HG03064 (cell line): ENCODE data around the gene ZFHX3.

Source experiments
- ATAC-seq: cut with Tn5 transposase; IDR thresholded peaks from one replicate; pipeline ENCODE4 v1.9.1; 2021; ENCODE audit warnings: low read depth; ENCODE audit not compliant: unreplicated experiment

ZFHX3 gene

DNA sequence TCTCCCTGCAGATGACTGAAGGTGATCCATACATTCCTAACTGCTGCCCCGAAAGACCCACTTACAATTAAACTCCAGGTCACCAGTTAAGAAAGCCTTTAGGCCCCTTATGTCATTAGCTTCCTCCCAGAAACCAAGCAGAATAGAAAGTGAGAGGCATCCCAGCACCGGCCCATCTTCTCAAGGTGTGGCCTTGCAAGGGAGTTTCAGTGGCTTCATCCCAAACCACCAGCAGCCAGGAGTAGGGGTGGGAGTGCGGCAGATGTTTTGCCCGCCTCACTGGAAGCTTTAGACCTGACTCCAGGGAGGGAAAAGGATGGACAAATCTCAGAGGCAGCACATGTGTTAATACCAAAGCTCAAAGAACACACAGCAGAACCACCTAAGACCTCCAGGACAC is 5.1 kb downstream of the ZFHX3 start:
- no peak for ATAC-seq

DNA sequence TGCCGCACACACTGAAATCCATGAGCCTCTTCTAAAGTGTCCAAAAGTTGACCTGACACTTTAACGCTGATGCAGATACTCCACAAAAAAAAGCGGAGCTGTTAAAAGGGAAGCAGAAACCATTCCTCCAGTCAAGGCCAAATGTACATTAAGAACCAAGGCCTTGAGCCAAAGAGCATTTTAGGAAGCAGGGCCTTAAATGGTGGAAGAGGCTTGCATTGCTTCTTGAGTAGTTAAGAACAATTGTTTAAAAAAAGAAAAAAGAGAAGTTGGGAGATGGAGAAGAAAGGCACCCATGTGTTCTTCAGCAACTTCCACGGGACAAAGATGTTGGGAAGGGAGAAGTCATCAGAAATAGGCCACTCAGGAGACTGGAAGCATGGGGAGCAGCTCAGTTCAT is 6.3 kb downstream of the ZFHX3 start:
- ATAC-seq = no peak

DNA sequence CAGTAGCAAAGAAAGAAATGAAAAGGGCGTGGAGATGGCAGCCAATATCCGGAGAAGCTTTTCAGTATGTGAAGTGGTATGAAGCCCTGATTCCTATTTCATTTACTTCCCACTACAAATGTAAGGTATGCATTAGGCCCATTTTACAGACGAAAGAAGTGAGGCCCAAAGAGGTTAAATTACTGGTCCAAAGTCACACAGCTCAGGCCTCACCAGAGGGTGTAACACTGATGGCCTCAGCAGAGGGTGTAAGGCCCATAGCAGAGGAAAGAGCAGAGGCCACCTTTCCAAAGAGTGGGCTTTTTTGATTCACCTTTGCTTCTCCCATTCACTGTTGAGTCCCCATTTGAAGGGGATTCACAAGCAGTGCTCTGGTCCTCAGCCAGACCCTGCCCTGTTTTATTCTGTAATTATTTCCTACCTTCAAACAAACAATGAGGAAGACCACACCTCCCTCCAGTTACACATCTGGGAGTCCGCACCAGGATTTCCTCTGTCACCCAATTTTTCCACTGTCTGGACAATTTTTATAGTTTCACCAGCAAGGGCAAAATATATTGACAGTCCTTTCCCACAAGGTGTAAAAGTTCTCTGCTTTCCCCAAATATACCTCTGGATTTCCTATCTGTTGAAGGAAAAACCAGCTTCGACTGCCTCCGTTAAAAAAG is 7.1 kb downstream of the ZFHX3 start:
- no peak for ATAC-seq

DNA sequence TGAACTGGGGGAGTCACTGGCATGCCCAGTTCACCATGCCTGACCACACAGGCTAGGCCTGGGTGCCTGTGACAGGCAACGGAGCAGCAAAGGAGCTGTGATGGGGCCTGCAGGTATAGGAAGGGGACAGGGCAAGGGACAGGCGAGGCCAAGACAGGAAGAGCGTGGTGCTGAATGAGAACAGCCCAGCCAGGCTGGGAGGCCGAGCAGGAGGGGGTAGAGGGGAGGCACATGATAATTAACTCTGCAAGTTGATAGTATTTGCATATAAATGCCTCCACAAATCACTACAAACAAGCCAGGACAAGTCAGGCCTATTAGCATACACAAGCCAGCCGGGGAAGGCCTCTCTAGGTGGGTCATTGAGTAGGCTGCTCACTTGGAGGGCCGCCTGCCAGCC is 7.8 kb downstream of the ZFHX3 start:
- no peak for ATAC-seq

DNA sequence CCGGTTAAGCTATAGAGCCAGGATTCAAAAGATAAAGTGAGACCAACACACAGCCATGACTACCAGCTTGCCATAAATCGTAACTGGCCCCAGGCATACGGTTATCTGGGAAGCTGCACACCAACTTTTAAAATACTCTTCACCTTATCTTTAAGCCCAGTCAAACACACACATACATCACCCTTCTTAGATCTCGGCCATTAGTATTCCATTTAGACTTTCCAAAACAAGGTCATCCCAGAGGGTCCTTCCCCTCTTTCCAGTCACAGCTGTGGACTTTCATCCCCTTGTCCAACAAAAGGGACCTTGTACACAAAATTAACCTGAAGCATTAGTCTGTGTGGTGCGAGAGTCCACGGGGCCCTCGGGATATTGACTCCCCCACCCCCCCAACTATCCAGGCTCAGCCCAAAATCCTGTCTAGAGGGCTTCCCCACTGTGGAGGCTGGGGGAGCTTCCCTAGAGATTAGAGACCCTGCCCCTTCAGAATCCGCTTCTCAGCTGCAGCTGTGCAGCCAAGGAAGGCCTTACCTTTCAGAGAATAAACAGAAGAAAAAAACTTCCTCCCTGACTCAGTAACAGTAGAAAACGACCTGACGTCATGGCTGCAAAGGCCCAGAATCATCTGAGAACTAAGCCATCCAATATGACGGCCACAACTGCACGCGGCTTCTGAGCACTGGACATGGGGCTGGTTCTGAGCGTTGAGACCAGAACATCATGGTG is 9.9 kb downstream of the ZFHX3 start:
- ATAC-seq = no peak

DNA sequence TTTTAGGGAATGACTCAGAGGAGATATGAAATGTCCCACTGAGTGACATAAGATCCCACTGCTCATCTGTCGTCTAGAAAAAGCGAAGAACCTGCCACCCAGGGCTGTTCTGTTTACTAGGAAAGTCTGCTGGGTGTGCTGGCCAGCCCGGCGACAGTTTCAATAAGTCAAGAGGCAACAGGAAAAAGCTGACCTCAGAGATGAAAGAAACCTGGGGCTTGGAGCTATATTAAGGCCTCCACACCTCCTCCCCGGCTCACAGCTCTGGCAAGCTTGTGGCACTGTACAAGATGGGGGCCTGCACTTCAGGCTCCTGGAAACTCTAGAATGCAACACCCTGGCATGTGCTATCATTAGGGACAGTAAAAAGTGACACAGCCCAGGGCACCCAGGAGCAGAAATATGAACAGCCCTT is 10.6 kb downstream of the ZFHX3 start:
- ATAC-seq = no peak

DNA sequence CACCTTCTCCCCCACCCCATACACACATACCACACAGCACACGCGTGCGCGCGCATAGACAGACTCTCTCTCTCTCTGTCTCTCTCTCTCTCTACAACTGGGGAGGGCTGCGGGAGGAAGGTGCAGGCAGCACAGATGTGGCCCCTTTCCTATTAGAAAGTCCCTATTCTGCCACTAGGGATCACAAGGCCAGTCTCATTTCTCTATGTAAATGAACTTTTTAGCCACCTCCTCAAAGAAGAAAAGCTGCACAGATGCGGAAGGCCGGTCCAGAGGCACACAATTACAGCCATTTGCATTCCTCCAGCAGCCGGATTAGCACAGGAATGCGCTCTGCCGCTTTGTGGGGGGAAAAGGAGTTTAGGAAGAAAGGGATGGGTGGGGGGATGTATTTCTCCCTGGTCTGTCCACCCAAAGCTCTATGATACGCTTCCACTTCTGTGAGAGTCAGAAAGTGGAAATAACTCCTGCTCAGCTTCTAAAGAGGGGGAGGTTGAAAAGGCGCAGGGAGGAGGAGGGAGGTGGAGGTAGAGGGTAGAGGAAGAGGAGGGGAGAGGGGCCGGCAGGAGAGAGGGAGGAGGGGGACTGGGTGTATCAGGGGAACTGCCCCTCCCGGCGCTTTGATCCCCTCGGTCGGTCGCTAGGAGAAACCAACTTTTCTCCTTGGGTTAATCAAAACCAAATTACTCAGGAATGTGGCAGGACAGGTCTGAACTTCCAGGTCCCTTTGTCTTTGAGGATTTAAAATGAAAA is 11.7 kb downstream of the ZFHX3 start:
- peak; percentile 66 for ATAC-seq

DNA sequence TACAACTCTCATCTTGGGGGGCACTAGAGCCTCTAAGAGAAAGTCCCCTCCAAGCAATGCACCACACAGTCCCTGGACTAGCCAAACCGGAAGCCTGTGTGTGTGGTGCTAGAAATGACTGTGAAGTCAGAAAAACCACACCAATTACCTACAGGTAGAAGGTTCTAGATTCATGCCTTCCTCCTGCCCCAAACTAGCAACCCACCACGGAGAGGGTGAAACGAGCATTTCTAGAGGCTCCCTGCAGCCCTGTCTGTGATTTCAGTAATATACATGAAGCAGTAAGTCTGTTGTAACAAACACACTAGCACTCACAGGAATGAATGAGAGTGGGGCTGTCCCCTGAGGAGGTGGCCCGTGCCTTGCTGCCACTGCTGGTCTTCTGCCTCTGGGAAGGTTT is 13.6 kb downstream of the ZFHX3 start:
- peak; percentile 41 for ATAC-seq

DNA sequence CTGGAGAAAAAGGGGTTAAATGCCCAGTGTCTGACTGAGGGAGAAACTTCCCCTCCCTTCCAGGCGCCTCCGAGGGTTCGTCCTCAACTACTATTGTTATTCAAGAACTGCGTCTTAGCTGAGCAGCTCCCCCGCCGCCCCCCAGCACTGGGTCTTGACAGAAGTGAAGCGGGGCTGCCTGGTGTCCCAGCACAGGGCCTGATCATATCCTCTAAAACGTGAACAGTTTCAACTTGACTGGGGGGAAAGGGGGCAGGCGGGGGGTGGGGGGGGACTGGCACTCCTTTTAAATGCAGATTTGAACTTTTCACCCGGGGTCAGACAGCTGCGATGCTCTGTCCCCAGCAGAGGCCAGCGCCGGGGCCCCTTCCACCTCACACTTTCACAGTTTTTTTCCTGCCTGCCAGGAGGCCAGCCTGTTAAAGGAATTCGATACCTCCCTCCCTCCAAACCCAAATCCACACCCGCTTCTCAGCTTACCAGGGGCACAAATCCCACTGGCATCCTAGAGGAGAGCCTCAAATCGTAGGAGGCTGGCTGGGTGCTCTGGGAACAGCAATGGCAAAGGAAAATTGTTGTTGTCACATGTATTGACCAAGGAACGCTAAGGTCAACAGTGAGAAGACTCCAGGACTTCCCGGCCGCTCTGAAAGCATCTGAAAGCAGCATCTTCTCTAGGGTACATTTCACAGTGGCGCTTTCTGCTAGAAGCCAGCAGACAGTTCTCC is 14.5 kb downstream of the ZFHX3 start:
- ATAC-seq = no peak

DNA sequence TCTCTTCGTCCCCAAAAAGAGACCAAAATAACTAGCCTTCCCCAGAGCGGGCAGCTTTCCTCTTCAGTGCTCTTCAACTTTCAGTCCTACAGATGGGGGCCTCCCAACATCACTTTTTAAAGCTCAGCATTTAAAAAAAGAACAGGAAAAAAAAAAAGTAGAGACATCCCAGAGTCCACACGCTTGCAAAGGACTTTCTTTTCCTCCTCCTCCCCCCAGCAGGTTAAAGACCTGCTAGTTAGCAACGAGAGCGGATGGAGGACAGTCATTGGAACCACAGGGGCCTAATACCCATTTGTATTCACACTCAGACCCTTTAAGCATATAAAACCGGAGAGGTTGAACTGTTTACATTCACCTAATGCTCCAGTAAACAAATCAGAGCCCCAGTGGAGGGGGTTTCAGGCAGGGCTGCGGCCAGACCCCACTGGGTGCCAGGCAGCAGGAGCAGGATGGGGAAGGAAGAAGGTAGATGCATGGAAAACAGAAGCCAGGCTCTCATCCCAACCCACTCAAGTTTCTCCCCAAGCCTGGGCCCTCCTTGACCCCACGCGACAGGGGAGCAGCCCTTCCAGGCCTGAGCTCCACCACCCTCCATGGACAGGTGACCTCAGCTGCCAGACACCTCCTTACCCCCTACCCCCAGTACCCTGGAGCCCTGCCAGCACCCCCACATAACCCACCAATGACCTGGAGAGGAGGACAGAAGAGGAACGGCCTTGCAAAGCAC is 15.2 kb downstream of the ZFHX3 start:
- ATAC-seq = no peak

DNA sequence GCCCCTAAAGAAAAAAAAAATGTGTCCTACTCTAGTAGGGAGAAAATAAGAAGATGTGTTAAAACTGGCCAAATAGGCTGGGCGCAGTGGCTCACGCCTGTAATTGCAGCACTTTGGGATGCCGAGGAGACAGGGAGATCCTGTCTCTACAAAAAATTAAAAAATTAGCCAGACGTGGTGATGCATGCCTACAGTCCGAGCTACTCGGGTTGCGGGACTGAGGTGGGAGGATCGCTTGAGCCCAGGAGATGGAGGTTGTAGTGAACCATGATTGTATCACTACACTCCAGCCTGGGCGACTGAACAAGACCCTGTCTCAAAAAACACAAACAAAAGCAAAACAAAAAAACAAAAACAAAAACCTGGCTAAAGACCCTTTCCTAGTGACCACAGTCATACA is 15.9 kb downstream of the ZFHX3 start:
- ATAC-seq = no peak

DNA sequence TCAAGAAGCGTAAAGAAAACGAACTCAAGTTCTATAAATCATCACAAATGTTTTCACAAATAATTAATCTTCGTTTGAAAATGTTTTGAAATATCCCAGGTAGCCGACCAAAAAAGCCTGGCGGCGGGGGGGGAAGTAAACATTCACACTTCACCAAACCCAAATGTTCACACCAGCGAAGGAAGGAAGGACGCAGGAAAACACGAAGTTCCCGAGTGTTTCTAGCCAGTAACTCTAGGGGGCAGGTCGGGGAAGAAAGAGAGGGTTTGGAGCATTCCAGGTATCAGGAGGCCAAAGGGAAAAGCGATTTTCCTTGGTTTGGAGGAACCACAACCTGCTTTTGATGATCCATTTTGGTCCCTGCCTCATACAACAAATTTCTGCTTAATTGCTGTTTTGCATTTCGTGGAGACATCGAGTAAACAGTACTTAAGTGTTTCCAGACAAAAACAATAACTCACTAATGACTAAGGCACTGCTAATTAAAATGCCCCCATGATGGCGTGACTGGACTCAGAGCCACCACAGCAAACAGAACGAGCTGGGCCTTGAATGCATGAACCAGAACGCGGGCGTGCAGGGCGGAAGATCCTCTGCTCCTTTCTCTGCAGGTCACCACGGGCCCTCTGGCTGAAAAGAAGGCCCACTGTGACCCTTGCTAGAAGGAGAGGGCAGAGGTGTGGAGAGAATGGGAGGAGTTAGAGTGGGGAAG is 16.6 kb downstream of the ZFHX3 start:
- no peak for ATAC-seq

DNA sequence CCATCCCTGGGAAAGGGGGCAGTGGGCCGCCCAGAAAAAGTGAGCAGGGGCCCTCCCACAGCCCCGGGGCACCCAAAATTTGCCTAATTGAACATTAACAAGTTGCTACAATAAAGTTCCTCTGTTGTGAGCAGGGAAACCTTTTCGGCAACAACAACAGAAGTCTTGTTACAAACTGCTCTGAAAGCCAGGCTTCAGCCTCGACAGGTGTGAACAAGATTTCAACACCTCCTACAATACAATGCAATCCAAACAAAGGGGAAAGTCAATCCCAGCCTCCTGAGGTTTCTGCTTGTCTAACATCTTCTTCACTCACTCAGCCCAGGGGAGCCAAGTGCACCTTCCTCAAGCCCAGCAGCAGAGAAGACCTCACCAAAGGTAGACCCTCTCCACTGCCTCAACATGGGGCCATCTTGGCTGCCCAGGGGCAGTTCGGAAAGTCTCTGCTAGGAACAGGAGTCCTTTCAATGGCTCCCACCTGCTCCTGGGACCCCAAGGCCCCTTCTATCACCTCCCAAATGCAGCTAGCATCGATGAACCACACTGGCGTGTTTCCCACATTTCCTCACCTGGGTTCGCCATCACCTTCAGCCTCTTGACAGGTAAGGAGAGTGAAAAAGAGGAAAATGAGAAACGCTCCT is 19.1 kb downstream of the ZFHX3 start:
- no peak for ATAC-seq

DNA sequence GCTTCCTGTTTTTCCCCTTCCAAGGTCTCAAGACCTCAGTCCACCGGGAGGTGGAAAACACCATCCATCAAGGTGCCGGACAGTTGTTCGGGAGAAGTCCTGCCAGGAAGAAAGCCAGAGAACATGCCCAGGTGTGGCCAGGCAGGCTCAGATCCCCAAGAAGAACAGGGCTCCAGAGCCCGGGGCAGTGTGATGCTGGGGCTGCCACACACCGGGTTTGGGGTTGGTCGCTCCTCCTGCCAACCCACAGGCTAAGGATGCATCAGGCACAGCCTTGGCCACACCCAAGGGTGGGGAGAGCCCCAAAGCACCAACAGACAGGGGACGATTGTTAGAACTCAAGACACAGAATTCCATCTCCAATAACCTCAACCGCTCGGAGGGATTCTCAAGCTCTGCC is 19.7 kb downstream of the ZFHX3 start:
- ATAC-seq = no peak

DNA sequence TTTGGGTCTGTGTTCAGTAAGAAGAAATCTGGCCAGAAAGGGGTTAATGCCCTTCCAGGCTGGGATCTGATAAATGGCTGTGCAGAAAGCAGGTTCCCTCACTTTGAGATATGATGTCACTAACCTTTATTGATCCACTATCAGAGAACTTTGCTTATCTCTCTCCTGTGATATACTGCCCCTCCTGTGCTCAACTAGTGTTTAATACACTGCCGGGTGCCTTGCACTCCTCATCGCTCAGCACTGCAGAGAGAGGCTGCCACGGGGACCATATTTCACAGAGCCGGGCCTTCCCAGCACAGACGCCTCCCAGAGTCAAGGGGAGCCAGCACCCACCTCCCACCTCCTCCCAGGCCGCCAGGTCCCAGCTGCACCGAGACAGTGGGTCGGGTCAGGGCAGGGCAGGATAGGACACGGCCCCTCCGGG is 20.2 kb downstream of the ZFHX3 start:
- no peak for ATAC-seq

DNA sequence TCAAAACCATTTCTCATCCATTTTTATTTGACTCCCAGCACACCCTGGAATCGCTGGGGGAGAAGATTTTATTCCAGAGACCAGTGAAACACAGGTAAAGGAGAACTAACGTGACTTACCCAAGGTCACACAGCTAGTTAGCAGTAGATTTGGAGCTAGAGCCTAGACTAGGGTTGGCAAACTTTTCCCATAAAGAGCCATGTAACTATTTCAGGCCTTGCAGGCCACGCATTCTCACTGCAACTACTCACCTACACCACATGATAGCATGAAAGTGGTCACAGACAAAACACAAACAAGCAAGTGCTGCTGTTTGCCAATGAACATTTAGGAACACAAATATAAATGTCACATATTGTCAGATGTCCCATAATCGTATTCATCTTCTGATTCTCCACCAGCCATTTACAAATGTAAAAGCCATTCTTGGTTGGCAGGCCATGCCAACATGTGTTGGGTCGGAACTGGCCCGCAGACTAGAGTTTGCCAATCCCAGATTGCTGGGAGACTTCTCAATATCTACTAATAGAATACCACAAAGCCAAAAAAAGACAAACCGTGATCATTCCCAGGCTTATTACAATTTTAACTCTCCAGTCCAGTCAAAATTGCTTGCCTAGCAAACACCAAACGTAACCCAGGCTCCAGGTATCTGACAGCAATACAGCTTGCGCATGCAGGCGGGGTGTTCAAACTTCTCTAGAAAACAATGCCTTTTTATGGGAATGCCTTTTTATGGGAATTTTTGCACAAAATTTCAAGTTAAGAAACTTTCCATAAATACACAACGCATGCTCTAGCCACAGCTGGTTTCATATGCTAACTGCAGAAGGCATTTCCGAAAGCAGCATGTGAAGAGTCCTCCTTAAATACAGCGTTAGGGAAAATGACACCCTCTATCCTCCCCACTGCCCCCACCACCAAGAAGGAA is 20.9 kb downstream of the ZFHX3 start:
- ATAC-seq = no peak

DNA sequence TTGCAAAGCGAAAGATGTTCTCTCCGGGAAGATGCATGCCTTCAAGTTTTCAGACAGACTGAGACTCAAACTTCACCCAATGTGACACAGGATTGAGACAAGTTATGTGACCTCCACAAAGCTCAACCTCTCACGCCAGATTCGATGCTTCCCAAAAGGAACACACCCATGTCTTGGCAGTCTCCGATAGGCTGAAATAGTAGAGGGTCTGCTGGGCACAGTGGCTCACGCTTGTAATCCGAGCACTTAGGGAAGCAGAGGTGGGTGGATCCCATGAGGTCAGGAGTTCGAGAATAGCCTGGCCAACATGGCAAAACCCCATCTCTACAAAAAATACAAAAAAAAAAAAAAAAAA is 22.1 kb downstream of the ZFHX3 start:
- ATAC-seq = no peak

DNA sequence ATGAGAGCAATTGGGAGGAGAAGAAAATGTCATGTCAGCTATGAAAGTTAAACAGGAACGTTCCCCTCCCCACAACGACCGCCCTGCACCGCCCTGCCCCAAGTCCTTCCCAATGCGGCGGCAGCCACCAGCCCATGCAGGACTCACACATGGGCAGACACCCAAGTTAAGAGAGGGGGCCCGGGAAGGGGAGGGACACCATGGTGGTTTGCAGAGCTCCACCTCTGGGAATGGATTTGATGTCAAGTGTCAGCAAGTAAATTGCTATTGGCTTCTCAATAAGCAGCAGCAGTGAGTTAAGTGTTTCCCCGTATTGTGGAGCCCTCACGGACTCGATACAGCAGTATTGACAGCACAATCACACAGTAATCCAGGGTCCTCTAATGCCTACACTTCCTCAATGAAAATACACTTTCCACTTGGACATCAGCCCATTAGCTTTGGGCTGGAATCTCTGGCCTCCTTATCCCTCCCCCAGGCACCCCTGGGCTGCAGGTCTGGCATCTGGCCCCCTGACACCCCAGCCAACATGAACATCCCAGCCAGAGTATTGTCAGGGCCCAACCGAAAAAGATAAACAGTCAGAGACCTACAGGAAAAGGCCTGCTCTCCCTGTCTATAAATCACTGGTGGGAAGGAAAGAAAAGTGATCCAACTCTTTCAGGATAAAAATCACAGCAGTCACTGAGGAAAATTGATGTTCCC is 22.6 kb downstream of the ZFHX3 start:
- ATAC-seq = no peak
